Gastrocnemius medialis (tissue), 4 donors: ENCODE data around the gene TRIO.

Source experiments
- CTCF ChIP-seq, 5 experiments: fragments of 450-650 bp in 3 of 5; fragments of 200-600 bp in 2 of 5; sonication (generic) in 2 of 5; IDR thresholded peaks in 4 of 5; conservative IDR thresholded peaks in 1 of 5; 1 replicate in 4 of 5; 2 replicates in 1 of 5; pipeline ENCODE4 v1.5.1; 2016 to 2019; ENCODE audit warnings: antibody characterized with exemption in 5 of 5, mild to moderate bottlenecking in 3 of 5, moderate library complexity in 3 of 5
- POLR2A ChIP-seq, 2 donors: fragments of 450-650 bp; IDR thresholded peaks; one replicate each; pipeline ENCODE4 v1.6.1; 2017; ENCODE audit warnings: antibody characterized with exemption in 2 of 2, mild to moderate bottlenecking in 2 of 2, moderate library complexity in 2 of 2

DNA sequence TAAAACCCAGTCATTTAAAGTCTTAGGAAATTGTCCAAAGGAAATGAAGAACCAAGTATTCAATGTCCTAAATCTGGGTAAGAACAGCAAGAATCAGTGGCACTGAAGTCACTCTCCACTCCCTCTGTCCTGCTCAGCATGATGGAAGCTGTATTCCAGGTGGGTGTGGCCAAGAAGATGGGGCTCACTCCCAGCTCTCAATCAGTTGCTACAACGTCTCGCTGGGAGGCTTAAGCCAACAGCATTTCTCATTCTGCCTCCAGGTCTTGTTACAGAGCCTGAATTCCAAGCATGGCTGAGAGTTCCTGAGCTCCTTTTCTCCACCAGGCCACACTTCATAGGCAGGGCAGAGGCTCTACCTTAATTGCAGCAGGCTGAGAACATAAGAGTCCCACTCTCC is 41.2 kb upstream of the TRIO start:
- no peak for TF ChIP-seq CTCF (IDR thresholded peaks at IDR 0.05 in 4 of 5, conservative IDR thresholded peaks at IDR 0.05 in 1 of 5)
- TF ChIP-seq POLR2A (IDR thresholded peaks at IDR 0.05), result no peak
